OCI-LY7 (cell line): Measurements from ENCODE around the gene TMPRSS7.

ENCODE experiments used
- CTCF ChIP-seq: fragments of 200-600 bp; sonication (generic); conservative IDR thresholded peaks from 2 replicates; pipeline ENCODE4 v1.5.1; 2014; ENCODE audit warnings: mild to moderate bottlenecking, antibody characterized with exemption, low read length, moderate library complexity, mixed read lengths
- EZH2phosphoT487 ChIP-seq: fragments of 200-600 bp; sonication (generic); IDR thresholded peaks from 2 replicates; pipeline ENCODE4 v1.6.1; 2018; ENCODE audit warnings: low read depth, borderline replicate concordance, mild to moderate bottlenecking, mixed run types, antibody characterized with exemption, low read length, moderate library complexity, mixed read lengths

GRCh38 chr3:112092496-112093179, 58.1 kb downstream of the TMPRSS7 start:
- TF ChIP-seq CTCF, result no peak
- no peak for TF ChIP-seq EZH2phosphoT487
